NCI-H1694 treated with DMSO at 0.1 percent for 48 hours (cell line): ENCODE results near the gene DAB2.
"Not testable (repeated sequence)": the region's sequence is repeated elsewhere in the genome, so short reads cannot be mapped to it uniquely, and the experiment has no call there.

ENCODE experiments used
- DNase-seq: peaks from one replicate; lab custom pipeline; 2025; lab: John Stamatoyannopoulos, UW

Gene DAB2

DNA sequence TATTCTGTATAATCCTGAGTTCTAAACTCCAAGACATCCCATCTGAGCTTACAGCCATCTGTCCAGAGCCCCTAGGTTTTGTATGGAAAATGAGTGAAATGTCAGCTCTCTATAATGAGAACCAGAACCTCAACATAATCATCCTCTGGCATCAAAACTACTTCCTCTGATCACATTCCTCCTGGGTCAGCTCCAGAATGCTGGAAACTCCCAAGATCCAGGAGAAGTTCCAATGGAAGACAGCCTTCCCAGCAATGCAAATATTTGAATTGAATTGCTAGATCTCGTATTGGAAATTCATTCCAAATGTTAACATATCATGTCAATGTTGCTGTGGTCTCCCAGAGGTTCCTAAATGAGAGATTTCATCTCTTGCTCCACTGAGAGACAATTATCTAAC lies 84.3 kb downstream of the DAB2 start:
- DNase-seq = no peak

DNA sequence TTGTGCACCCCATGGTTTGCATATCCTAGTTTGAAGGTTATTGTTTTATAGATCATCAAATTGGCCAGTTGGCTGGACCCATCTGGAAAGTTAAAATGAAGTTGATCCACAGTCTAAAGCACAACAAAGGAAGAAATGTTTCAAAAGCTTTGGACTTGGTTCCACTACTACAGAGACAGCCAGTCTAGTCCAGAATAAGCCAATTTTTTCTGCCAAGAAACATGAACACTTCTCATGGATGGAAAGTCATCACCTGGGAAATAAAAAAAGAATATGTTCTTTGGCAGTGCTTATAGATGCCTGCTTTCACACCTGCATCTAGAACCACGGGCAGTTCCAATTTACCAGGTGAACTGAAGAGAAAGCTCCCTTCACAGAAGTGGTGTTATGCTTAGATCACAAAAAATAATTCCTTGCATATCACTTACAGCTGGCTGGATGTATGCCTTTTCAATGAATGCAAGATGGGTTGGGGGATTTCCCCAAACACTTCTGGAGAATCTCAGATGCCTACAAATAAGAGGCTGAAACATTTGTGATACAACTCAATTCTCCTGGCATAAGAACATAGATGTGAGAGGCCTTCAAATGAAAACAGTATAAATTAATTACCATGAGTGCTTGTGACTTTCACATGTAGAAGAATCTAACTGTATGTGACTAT lies 87.4 kb downstream of the DAB2 start:
- no peak for DNase-seq

- DNase-seq = not testable (repeated sequence)
These were observed 90.5 kb downstream of the DAB2 start for GRCh38 chr5:39334296-39334695.

- DNase-seq = no peak
These were observed 91.7 kb downstream of the DAB2 start for GRCh38 chr5:39333104-39333503.

DNA sequence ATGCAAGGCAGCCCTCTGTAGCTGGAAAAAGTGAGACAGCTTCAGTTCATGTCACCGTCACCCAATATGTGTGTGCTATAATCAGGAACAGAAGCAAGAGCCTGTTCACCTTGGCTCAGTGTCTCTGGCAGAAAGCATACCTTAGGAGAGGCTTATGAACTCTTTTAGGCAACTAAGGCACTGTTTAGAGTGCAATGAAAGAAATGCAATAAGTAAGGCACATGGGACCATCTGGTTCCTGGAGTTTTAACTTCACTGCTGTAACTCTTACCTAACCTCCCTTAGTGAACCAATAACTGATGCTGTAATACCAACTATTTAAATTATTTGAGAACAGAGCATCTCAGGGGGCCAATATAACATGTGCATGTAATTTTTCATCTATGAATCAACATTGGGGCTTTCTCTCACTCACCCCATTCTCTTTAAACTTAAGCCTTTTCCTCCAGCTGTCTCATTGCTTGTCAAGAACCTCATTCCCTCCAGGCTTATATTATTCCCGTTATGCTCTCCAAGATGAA lies 92.9 kb downstream of the DAB2 start:
- no peak for DNase-seq

- no peak for DNase-seq
These were observed 96.0 kb downstream of the DAB2 start for GRCh38 chr5:39328731-39329130.

DNA sequence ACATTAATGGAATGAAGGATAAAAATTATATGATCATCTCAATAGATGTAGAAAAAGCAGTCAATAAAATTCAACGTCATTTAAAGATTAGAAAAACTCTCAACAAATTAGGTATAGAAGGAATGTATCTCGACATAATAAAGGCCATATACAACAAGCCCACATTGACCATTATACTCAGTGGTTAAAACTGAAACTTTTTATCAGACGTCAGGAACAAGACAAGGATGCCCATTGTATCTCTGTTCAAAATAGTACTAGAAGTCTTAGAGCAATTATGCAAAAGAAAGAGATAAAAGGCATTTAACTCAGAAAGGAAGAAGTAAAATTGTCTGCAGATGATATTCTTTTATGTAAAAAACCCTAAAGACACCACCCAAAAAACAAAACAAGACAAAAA lies 101.2 kb downstream of the DAB2 start:
- DNase-seq = no peak
